ENCODE data around the gene VPS13D.
"Not testable (repeated sequence)": the region's sequence is repeated elsewhere in the genome, so short reads cannot be mapped to it uniquely, and the experiment has no call there.

The VPS13D gene

DNA sequence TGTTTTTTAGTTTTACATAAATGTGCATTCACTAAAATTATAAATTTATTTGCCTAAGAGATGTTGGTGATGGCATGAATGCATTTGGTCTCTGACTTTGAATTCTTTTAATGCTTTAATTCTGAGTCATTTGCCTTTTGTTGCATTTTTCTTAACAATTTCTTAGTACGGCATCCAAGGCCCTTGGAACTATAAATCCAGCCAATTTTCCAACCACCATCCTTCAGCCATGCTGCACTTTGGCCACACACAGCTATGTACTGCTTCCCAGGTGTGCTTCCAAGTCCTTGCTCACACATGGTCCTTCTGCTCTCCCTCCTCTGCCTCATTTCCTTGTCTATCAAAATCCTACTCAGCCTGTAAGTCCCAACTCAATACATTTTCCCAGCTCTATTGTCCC is 227.1 kb downstream of the VPS13D start:
- DNase-seq, result no peak

DNA sequence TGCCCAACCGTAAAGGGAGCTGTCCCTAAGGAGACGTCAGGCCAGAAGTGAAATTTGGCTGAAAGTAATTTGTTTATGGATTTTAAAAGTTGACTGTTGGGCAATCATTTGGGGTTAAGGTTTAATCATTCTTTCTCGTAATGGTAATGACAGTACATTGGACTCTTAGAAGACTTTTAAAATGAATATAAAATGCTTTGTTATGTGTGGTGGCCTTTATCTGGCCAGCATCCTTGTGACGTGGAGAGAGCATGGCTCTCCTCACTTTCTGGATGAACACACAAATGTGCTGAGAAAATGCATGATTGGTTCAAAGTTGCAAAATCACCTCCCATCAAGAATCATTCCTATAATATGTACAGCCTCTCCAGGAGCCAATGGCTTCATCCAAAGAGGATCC is 227.9 kb downstream of the VPS13D start:
- no peak for DNase-seq

GRCh38 chr1:12458571-12458970 is 228.7 kb downstream of the VPS13D start:
- DNase-seq, result no peak

GRCh38 chr1:12460121-12460520 is 230.3 kb downstream of the VPS13D start:
- DNase-seq, result no peak

DNA sequence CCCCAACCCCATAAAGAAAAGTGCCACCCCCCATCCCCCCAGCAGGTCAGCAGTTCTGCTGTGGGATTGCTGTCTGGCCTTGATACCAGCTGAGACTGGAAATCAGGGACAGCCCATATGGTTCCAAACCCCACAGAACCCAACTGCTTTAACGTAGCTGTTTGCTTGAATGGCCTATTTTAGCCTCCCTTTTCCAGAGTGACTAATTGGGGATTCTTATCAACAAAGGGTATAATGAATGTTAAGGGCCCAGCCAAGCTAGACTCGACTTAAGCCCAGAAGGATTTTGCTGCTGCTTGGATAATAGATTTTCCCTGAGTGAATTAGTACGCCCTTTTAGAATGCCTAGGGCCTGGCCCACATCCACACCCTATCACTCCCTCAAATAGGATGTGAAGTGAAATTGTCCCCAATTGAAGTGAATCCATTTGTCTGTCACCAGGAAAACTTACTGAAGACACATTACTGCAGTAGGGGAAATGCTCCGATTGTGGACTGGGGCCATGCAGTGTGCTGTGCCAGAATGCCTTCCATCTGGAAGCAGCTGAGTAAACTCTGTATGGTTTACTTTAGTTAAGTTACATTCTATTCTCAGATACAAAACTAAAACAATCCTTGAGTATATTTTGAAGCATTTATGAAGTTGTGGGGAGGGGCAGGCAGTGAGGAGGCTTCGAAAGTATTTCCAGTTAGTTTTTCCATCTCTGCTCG is 231.2 kb downstream of the VPS13D start:
- no peak for DNase-seq

DNA sequence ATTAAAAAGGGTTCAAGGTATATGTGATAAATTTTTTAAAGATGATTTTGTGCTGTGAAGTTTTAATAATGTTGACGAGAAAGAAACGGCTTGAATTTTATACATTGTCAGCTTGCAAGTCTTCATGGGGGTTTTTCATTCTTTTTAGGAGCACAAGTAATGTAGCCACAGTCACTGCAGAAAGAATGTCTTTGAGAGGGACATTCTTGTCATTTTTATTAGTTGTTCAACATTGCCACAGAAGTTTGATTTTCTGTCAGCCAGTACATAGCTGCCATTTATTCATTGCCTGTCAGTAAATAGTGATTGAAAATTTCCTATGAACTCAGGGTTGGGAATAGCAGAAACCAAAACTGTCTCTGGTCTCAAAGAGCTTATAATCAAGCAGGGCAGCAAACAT is 231.9 kb downstream of the VPS13D start:
- no peak for DNase-seq

DNA sequence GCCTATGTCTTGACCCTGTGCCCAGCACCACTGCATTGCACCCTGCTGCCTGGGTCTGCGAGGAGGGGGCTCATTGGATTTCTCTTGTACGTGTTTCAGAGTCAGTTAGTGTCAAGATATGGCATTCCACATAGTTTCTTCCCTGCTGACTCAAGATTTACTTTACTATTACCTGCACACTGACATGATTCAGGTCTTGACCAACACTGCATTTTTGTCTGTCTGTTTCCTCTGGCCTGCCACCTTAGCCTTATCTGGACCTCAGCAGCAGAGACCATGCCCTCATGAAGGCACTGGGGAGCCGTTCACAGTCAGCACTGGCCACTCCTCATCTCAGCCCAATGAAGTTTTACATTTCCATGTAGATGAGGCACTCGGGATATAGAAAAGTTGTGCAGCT is 232.8 kb downstream of the VPS13D start:
- no peak for DNase-seq

- no peak for DNase-seq
Observed at GRCh38 chr1:12464045-12464461, 234.2 kb downstream of the VPS13D start.

DNA sequence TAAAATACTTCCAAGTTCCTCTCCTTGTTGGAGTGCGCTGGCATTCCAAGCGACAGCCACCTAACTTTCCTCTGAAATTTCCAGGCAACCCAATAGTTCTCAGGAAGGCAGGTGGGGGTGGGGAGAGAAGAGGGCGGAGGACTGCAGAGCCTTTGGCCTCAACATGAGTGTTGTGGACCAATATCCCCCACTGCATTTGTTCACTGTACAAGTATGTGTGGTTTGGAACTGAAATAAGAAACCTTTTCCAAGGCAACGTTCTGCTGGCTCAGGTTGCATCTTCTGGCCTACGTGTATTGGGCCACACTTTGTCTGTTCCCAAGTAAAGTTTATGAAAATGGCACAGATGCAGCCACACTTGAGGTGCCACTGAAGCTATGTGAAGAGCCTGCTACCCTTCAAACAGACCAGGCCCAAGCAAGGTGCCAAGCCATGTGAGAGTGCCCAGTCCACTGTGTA is 234.8 kb downstream of the VPS13D start:
- no peak for DNase-seq

- DNase-seq, result no peak
Observed at GRCh38 chr1:12465126-12465525, 235.3 kb downstream of the VPS13D start.

DNA sequence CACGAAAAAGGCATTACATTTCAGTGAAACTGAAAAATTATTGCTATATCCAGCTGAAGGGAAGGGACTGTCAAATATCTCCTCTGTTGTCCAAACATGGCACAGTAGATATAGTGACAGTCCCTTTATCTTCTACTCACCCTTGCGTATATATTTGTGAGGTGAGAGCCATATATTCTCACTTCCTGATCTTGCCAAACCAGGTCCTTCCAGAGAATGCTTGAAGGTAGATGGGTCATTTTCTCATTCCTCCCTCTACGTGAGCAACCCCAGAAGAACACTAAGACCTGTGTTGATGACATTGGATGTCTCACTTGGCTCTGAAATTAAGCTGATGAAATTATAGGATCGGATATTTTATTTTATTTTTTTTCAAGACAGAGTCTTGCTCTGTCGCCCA is 237.0 kb downstream of the VPS13D start:
- no peak for DNase-seq

GRCh38 chr1:12467570-12468286 is 237.9 kb downstream of the VPS13D start:
- DNase-seq, result no peak

- DNase-seq, result no peak
Observed at GRCh38 chr1:12468323-12468722, 238.5 kb downstream of the VPS13D start.

GRCh38 chr1:12469493-12469892 is 239.7 kb downstream of the VPS13D start:
- DNase-seq, result no peak

DNA sequence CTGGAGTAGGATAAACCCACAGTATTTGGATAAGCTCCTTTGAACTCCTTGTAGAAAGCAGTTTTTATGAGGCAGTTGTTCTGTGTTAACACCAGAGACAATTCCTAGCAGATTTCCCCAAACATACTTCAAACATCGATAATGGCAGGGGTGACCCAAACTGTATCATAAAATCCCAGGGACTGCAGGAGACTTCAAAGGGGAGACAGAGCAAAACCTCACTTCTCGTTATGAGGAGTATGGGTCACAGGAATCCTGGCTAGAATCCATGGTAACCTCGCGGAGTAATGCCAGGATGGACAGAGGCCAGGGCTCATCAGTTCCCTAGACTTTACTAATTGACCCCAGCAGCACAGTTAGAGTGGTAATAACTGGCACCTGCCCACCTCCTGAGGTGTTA is 240.2 kb downstream of the VPS13D start:
- DNase-seq, result no peak

DNA sequence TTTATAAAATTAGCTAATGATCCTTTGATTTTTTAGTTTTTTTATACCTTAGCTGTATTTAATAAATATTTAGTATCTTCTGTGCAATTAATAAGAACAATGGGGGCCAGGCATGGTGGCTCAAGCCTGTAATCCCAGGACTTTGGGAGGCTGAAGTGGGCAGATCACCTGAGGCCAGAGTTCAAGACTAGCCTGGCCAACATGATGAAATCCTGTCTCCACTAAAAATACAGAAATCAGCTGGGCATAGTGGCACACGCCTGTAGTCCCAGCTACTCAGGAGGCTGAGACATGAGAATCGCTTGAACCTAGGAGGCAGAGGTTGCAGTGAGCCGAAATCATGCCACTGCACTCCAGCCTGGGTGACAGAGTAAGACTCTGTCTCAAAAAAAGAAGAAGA is 241.1 kb downstream of the VPS13D start:
- not testable (repeated sequence) for DNase-seq

DNA sequence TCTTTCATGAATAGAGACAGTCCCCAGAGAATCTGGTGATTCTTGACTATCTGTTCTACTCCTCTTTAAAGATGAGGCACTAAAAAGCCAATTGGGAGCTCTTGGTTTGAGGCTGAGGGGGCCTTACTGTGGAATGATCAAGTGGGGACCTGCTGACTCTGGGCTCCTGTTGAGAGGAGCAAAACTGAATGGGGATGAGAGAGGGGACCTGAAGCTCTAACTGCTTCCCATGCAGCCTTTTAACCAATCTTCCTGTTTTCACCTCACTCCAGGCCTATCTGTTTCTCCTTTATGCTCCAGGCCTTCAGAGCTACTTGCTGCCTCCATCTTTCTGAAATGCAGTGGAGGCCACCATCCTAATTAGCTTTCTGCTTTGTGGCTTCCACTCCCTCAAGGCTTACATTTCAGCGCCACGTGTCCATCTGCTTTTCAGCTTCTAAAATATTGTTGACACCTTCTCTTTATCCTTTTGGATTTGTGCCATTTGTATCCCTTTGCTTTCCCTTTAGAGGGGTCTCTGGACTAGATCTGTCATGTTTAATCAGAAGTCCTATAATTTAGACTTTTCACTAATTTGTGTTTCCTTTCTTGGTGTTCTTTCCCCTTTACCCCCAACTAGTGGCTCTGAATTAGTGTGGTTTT is 242.4 kb downstream of the VPS13D start:
- no peak for DNase-seq

- DNase-seq, result peak; percentile 71
Observed at GRCh38 chr1:12472798-12473551, 243.1 kb downstream of the VPS13D start.

GRCh38 chr1:12473596-12474362 is 243.9 kb downstream of the VPS13D start:
- no peak for DNase-seq

DNA sequence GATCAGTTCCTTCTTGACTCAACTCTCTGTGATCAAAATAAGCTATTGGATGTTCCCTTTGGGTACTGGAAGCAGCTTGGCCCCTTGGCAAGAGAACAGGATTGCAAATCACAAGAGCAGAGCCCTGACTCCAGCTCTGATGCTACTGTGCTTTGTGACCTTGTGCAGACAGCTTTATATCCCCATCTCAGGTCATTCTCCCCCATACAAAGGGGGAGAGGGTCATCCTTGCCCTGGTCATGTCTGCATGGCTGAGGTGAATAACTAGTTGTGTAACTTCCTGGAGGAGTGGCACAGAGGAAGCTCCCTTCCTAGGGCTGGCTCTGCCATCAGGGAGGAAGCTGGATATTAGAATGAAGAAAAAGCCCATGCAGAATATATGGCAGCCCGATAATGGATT is 245.3 kb downstream of the VPS13D start:
- no peak for DNase-seq

GRCh38 chr1:12475530-12475934 is 245.7 kb downstream of the VPS13D start:
- no peak for DNase-seq

GRCh38 chr1:12475947-12476346 is 246.1 kb downstream of the VPS13D start:
- DNase-seq, result no peak

- DNase-seq, result no peak
Observed at GRCh38 chr1:12477314-12477713, 247.5 kb downstream of the VPS13D start.
